Upper lobe of left lung (tissue), 4 donors: Measurements from ENCODE around the gene ZDHHC21.

Experiments
- CTCF ChIP-seq, 6 experiments: fragments of 450-650 bp in 4 of 6; fragments of 200-600 bp in 2 of 6; sonication (generic) in 2 of 6; IDR thresholded peaks; one replicate each; pipeline ENCODE4 v1.5.1; 2016 to 2019; ENCODE audit warnings: antibody characterized with exemption in 6 of 6
- EP300 ChIP-seq, 4 donors: sonication (generic); formaldehyde crosslinking; IDR thresholded peaks; one replicate each; pipeline ENCODE4 v1.5.1; 2017; ENCODE audit warnings: antibody characterized with exemption in 4 of 4, control low read depth in 2 of 4
- POLR2A ChIP-seq, 4 donors: fragments of 450-650 bp; IDR thresholded peaks; one replicate each; pipeline ENCODE4 v1.5.1; 2016 to 2017; ENCODE audit warnings: antibody characterized with exemption in 4 of 4, mild to moderate bottlenecking in 2 of 4
- POLR2AphosphoS5 ChIP-seq, 2 donors: sonication (generic); formaldehyde crosslinking; IDR thresholded peaks; one replicate each; pipeline ENCODE4 v1.5.1; 2017; ENCODE audit warnings: antibody characterized with exemption in 2 of 2

GRCh38 chr9:14618836-14619420, 74.3 kb downstream of the ZDHHC21 start:
- no peak for TF ChIP-seq CTCF (IDR thresholded peaks at IDR 0.05)
- TF ChIP-seq POLR2AphosphoS5 (IDR thresholded peaks at IDR 0.05): no peak
- no peak for TF ChIP-seq POLR2A (IDR thresholded peaks at IDR 0.05)
- TF ChIP-seq EP300 (IDR thresholded peaks at IDR 0.05): no peak
